Fibroblast of skin of right quadriceps (primary cell): ENCODE data around the gene TROAP.
"Not testable (repeated sequence)": the region's sequence is repeated elsewhere in the genome, so short reads cannot be mapped to it uniquely, and the experiment has no call there.

Source experiments
- DNase-seq: peaks from one replicate; pipeline ENCODE4 v3.0.0-alpha.2; 2013

Gene TROAP

DNA sequence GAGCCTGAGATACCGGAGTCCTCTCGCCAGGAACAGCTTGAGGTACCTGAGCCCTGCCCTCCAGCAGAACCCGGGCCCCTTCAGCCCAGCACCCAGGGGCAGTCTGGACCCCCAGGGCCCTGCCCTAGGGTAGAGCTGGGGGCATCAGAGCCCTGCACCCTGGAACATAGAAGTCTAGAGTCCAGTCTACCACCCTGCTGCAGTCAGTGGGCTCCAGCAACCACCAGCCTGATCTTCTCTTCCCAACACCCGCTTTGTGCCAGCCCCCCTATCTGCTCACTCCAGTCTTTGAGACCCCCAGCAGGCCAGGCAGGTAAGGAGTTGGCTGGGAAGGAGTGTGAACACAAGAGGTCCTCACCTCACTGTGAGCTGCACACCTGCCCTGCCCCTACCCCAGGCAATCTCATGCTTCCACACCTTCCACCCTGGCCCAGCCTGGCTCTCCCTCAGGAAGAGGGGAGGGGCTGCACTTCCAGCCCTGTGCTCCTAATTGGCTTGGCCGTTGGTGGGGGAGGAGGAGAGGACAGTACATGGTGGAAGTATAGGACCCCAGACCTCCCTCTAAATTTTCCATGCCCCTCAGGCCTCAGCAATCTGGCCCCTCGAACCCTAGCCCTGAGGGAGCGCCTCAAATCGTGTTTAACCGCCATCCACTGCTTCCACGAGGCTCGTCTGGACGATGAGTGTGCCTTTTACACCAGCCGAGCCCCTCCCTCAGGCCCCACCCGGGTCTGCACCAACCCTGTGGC lies 7.8 kb downstream of the TROAP start:
- DNase-seq: no peak

GRCh38 chr12:49331380-49332222 lies 8.5 kb downstream of the TROAP start:
- peak; percentile 62 for DNase-seq

- DNase-seq: no peak
Measured at GRCh38 chr12:49332441-49332861, 9.4 kb downstream of the TROAP start.

DNA sequence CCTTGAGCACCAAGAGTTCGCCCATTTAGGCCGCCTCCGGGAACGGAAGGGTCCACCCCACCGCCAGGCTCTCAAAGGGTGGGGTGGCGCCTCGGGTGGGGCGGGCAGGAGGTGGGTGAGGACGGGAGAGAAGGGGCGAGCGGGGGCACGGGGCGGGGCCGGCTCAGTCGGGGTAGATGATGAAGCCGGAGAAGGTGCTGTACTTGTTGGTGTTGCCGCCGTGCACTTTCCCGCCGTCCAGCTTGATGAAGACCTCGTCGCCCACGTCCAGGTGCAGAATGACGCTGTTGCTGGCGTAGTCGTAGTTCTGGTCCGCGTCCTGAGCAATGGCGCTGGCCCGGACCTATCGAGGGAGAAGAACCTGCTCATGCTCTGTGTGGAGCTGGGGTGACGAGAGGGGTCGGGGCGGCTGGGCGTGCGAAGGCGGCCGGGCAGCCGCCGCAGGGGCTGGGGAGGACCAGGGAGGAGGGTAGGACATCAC lies 9.9 kb downstream of the TROAP start:
- DNase-seq: no peak

GRCh38 chr12:49333778-49334177 lies 10.7 kb downstream of the TROAP start:
- not testable (repeated sequence) for DNase-seq

DNA sequence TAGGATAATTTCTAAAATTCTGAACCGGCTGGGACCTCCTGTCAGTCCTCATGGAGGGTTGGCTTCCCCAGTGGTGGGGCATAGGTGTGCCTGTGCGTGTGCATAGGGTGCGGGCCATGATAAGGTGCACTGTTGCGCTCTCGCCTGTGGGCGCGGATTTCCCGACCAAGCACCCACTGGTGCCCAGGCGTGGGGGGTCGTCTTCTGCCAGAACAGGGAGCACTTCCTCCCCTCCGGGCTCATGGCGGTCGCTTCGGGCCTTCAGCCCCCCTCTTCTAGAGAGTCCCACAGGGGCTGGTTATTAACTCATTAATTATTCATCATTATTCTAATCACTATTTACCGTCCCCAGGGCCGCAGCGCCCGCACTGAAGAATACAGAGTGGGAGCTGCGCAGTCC lies 11.2 kb downstream of the TROAP start:
- DNase-seq: no peak

- DNase-seq: no peak
Measured at GRCh38 chr12:49334681-49335080, 11.6 kb downstream of the TROAP start.

DNA sequence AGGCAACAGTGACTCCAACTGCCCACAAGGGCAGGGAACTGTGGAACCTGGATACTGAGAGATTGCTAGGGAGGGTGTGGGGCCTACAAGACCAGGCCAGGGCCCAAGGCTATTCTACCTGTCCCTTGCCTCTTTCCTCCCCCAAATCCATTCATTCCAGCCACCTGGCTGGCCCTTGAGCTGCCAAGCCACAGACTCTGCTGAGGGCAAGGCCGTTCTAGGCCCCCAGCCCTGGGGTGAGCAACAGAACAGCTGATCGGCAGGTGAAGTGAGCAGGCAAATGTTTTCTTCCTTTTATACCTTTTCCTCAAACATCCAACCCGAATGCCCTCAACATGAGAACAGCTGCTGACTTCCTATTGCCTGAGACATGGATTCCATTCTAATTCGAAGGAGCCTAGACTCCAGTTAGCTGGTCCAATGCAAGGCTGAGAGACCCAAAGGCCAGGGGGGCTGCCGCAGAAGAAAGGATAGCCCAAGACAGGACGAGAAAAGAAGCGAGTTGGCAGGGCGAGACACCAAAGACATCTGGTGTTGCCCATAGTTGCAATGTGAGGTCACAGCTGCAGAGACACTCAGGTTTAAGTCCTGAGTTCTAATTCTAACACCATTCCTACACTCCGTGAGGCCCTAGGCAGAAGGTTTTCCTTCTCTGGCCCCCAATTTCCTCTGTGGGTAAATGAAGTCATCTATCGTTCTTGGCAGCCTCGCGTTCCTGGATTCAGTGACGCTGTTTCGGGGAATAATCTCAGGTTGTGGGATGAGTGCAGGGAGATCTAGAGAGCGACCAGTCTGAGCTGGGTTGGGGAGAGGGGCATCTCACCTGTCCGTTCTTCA lies 12.3 kb downstream of the TROAP start:
- DNase-seq: no peak

DNA sequence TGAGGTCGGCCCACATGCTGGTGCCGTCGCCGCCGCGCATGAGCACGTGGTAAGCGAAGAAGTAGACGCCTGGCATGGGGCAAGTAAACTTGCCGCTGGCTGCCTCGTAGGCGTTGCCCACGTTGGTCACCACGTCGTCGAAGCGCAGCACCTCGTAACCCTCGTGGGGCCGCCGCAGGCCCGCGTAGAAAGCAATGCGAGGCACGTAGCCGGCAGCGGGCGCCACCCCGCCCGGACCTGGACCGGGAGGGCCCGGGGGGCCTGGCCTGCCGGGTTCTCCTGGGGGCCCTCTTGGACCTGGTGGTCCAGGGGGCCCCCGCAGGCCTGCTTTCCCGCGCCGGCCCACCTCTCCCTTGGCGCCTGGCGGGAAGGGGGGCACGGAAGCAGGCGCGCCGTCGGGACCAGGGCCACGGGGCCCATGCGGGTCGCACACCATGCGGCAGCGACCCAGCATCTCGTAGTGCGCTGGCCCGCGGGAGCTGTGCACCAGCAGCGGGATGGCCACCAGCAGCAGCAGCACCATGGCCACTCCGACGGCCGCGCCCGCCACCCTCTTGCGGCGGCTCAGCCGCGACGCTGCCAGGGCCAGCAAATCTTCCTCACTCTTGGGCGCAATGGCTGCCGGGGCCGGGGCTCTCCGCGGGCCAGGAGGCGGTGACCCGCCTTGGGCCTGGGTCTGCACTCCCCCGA lies 13.0 kb downstream of the TROAP start:
- DNase-seq: no peak

DNA sequence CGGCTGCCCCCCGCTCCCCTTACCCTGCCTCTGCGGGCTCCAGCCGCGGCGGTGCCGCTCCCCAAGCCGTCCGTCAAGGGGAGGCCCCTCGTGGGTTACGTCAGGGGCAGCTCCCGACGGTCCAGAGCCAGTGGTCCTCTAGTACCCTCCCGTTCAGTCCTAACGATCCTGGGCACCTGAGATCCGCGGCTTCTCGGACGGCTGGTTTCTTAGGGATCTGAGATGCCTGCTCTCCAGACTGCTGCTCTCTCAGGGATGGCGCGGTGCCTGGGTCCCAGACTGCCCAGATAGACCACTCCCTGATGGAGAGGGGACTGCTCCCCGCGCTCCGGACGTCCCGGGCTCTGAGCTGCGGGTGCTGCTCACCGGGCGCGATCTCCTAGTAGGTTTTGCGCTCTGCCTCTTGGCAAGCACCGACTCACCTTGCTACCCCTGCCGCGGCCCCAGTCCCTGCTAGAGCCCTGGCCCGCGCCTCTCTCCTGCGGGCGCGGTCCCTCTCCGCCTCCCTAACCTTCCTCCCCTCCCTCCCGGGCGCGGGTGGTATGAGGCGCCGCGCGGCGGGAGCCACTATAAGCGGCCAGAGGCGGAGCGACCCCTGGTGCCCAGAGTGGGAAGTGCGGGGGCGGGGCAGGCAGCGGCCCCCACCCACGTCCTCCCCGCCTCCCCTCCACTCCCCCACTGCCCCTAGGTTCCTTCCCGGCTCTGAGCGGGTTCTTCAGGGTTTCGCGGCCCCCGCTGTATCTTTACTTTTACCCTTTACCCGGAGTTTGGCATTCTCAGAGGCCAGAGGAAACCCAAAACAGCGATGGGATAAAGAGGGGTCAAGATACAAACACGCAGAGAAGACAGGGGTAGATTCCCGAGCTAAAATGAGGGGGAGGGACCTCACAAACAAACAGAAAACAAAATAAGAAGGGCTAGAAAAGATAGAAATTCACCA lies 13.9 kb downstream of the TROAP start, which contains the start of gene C1QL4:
Gene C1QL4 (minus strand): TSS at position 544 of the 940 bp plus-strand sequence. CDS start 711 bp downstream, outside the sequence.
- peak; percentile 61 for DNase-seq

- no peak for DNase-seq
Measured at GRCh38 chr12:49338830-49339463, 15.9 kb downstream of the TROAP start.

DNA sequence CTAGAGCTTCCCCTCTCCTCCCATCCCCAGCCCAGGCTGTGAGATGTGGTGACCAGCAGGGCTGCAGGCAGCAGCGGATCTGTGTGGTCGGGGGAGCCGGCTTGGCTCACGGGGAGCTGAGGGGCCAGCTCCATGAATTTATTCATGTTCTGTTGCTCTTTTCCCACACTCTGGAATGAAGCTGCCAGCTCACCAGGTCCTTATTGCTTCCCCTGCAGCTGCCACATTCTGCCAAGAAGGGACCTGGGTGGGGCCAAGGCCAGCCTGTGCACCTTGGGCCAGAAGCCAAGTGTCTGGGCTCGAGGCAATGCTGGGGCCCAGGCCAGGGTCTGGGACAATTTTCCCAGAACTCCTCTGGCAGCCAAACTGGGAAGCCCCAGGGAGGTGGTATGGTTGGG lies 16.4 kb downstream of the TROAP start:
- no peak for DNase-seq

DNA sequence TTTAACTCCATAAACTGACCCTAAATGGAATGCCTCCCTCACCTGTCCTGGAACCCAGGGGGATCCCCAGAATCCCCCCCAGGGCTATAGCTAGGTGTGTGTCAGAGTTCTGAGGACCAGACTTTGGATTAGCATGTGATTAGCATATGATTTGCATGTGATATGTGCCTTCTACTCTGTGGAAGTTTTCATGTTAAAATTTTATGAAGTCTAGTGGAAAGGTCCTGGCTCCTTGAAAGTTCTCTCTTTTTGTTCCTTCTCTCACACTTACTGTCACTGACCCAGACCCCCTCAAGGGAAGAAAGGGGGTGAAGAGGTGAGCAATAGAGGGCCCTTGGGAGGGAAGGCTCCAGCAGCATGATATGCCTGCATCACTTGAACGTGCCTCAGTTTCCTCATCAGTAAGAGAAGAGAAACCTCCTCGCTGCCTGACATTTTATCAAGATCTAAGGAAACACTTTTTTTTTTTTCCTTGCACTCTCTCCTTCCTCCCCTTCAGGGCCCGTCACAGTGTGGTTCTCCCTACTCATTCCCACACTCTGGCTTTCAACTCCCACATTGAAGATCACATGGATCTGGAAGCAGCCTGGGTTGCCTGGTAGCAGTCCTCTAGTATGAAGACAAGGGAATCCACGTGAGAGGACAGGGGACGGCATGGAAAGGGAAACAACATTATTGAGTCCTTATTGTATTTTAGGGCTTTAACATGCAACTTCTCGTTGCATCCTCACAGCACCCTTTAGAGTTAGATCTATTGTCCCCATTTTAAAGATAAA lies 17.2 kb downstream of the TROAP start:
- no peak for DNase-seq

DNA sequence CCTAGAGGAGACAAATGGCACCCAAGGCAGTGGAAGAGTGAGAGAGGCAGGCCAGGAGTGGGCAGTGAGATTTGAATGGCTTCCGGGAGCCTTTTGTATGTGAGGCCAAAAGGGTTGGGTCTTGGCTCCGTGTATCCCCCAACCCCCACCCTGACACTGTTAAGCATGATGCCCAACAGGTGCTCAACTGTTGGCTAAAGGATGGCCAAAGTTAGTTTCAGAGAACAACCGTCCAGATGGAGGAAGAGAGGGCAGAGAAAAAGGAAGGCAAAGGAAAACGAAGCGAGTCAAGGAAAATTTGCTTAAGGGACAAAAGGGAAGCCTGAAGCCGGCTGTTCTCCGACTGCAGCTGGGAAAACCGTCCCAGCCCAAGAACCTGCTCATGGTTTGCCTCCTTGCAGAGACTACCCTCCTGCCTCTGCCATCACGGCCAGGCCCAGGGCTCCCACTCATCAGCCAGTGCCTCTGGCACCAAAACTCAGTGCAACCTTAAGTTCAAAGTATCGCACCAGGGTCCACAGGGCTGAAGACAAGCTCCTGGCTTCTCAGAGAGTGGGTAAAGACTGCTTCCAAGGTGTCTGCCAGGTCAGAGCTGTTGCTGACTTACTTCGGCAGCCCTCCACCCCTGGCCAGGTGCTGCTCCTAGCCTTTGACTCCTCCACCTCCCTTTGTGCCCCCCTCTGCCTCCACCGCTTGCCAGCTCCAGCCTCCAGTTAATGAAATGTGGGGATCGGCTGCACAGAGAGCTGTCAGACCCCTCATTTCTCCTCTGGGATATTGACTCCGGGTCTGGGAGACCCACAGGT lies 18.1 kb downstream of the TROAP start:
- no peak for DNase-seq

DNA sequence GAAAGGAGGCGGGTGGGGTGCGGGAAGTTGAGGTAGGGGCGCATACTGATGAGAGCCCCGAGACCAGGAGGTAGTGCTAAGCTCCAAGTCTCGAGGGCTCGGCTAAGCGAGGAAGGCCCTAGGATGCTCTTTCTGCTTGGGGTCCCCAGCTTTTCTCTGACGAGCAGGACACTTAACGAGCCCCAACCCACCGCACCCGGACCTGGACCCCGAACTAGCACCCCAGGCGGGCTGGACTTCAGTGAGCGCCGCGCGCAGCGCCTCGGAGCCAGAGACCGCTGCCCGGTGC lies 18.7 kb downstream of the TROAP start:
- no peak for DNase-seq

DNA sequence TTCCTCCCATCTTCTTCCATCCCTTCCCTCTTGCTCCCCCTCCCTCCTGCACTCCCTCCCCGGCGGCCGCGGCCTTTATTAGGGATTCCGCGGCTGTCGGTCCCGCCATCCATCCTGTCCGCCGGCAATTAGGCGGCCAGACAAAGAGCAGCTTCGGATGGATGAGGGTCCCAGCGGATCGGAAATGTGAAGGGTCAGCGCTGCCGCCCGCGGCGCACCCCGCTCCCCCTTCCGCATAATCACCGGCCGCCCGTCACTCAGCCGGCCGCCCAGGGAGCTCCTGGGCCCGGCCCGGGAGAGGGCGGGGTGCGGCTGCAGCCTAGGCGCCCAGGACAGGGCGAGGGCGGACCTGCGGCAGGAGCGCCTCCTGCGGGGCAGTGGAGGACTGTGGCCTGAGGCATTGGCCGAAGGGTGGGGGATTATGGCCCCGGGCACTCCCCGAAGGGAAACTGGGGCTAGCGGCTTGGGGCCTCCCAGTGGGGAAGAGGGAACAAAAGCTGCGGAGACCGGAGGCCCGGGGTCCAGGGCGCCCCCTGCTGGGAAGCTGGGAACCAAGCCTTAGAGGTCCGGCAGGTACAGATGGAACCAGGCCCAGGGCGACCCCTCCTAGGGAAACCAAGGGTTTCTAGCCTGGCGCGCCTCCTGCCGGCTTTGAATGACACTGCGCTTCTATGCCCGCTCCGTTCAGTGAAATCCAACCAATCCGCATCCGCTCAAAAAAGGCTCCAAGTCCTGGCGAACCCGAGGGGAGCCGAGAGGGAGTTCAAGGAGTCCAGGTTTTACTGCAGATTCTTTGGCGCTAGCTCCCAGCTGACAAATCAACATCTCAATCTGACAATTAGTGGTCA lies 19.2 kb downstream of the TROAP start:
- peak; percentile 75 for DNase-seq

- DNase-seq: no peak
Measured at GRCh38 chr12:49342914-49343731, 20.1 kb downstream of the TROAP start.
